Left cardiac atrium (tissue), 4 donors: Measurements from ENCODE around the gene LCN15. TPM values are rescaled to one million over a fixed set of nuclear protein-coding genes. Genes with fewer than 3 reads are reported as not detected.
"Not testable (repeated sequence)": the region's sequence is repeated elsewhere in the genome, so short reads cannot be mapped to it uniquely, and the experiment has no call there.

ENCODE experiments used
- ATAC-seq, 2 donors: fragments of 200-7000 bp; cut with Tn5 transposase; one replicate each; pipeline ENCODE4 v1.9.1; 2020; ENCODE audit warnings: mild to moderate bottlenecking in 2 of 2, moderate library complexity in 2 of 2
- DNase-seq: peaks from one replicate; pipeline ENCODE4 v3.0.0-alpha.2; 2020
- intact Hi-C, 2 donors: fragments of 100-400 bp; cut with DNase I; formaldehyde crosslinking; loops; one replicate each; pipeline versions ENCODE4 v1.14.1 to v1.15.1; 2022 to 2023
- total RNA-seq, 2 donors: library from RNA; stranded (reverse); fragmentation: NEBNext Ultra II Directional; extraction: Animal tissue kit (Norgen Biotek cat#: 25700); gene quantifications; one replicate each; pipeline ENCODE4 v1.2.1, GENCODE V29; 2021
- donor health status: DM: no; HTN: yes; CAD: no.
- donor health status: DM: no; HTN: yes; CAD: no; lungs with severe emphysema.
- donor health status: DM: yes; HTN: yes; CAD: no.
- donor health status: Dilated cardiomyopathy.

Gene LCN15
- total RNA-seq, 2 donors from 2014 or later: 0.41 to 1.1 TPM

- DNase-seq (no peak), ATAC-seq (no peak)
- intact Hi-C loops: loop anchor here in 1 of 2 donors (10.0 kb wide), 1 partner anchor 48 kb away; the partner anchor contains the start of genes AJM1 and PHPT1
Measured at GRCh38 chr9:136796238-136796774, 32.0 kb upstream of the LCN15 start, which contains the start of gene CCDC183. Gene CCDC183 (plus strand): TSS chr9:136796338. CDS start chr9:136796398, 60 bp downstream.

- DNase-seq: no peak
- intact Hi-C loops: loop anchor here in 1 of 2 donors (10.0 kb wide), 1 partner anchor 50 kb away; the partner anchor contains the start of genes AJM1 and PHPT1
Measured at GRCh38 chr9:136795000-136795348, 30.7 kb upstream of the LCN15 start.

GRCh38 chr9:136794281-136794999 lies 30.1 kb upstream of the LCN15 start:
- ATAC-seq (no peak), DNase-seq (no peak)
- intact Hi-C loops: loop anchor here in 1 of 2 donors (10.0 kb wide), 1 partner anchor 50 kb away; the partner anchor contains the start of genes AJM1 and PHPT1

More at GRCh38 chr9:136795000-136795348, 30.7 kb upstream of the LCN15 start:
- no peak for ATAC-seq

GRCh38 chr9:136793086-136793946 lies 29.0 kb upstream of the LCN15 start:
- intact Hi-C loops: loop anchor here in 1 of 2 donors (10.0 kb wide), 1 partner anchor 51 kb away; the partner anchor contains the start of genes AJM1 and PHPT1
- DNase-seq (no peak), ATAC-seq (no peak)

GRCh38 chr9:136792321-136793085 lies 28.2 kb upstream of the LCN15 start:
- ATAC-seq (no peak), DNase-seq (no peak)
- intact Hi-C loops: loop anchor here in 1 of 2 donors (10.0 kb wide), 1 partner anchor 52 kb away; the partner anchor contains the start of genes AJM1 and PHPT1

- ATAC-seq (peak in 1 of 2 donors; percentile 5), DNase-seq (peak; percentile 63)
- intact Hi-C loops: loop anchor here in 1 of 2 donors (10.0 kb wide), 1 partner anchor 53 kb away; the partner anchor contains the start of genes AJM1 and PHPT1
Measured at GRCh38 chr9:136791516-136792276, 27.4 kb upstream of the LCN15 start.

- intact Hi-C loops: loop anchor here in 1 of 2 donors (10.0 kb wide), 1 partner anchor 54 kb away; the partner anchor contains the start of genes AJM1 and PHPT1
- peak; percentile 100 for DNase-seq
- ATAC-seq: peak; percentile 95 to 96
Measured at GRCh38 chr9:136790640-136791515, 26.6 kb upstream of the LCN15 start, which contains the start of gene TMEM141. Gene TMEM141 (plus strand): TSS chr9:136791344. CDS start chr9:136791371, 27 bp downstream.

GRCh38 chr9:136789523-136789937 lies 25.2 kb upstream of the LCN15 start:
- intact Hi-C loops: loop anchor here in 1 of 2 donors (5.0 to 10.0 kb wide), 2 partner anchors 248 to 275 kb away; no protein-coding TSS in a partner anchor
- no peak for DNase-seq
- ATAC-seq: no peak

- not testable (repeated sequence) for ATAC-seq, DNase-seq
- intact Hi-C loops: loop anchor here in 1 of 2 donors (5.0 to 10.0 kb wide), 2 partner anchors 248 to 276 kb away; no protein-coding TSS in a partner anchor
Measured at GRCh38 chr9:136788644-136789522, 24.6 kb upstream of the LCN15 start.

- ATAC-seq (no peak), DNase-seq (peak; percentile 76)
- intact Hi-C loops: loop anchor here (2.0 to 10.0 kb wide), 3 partner anchors 247 to 277 kb away; no protein-coding TSS in a partner anchor
Measured at GRCh38 chr9:136787690-136788400, 23.5 kb upstream of the LCN15 start.

- not testable (repeated sequence) for DNase-seq, ATAC-seq
- intact Hi-C loops: loop anchor here (2.0 to 10.0 kb wide), 3 partner anchors 248 to 278 kb away; no protein-coding TSS in a partner anchor
Measured at GRCh38 chr9:136786983-136787382, 22.7 kb upstream of the LCN15 start.

- intact Hi-C loops: loop anchor here (2.0 to 10.0 kb wide), 3 partner anchors 248 to 278 kb away; no protein-coding TSS in a partner anchor
- ATAC-seq (no peak), DNase-seq (no peak)
Measured at GRCh38 chr9:136786451-136786850, 22.1 kb upstream of the LCN15 start.

- DNase-seq, ATAC-seq: not testable (repeated sequence)
- intact Hi-C loops: loop anchor here (2.0 to 10.0 kb wide), 3 partner anchors 249 to 279 kb away; no protein-coding TSS in a partner anchor
Measured at GRCh38 chr9:136785565-136786355, 21.4 kb upstream of the LCN15 start.
